GM21825 (cell line): Measurements from ENCODE around the gene SLC24A4.

Experiments
- ATAC-seq: cut with Tn5 transposase; IDR thresholded peaks from one replicate; pipeline ENCODE4 v1.9.1; 2021; ENCODE audit warnings: mild to moderate bottlenecking, moderate library complexity; ENCODE audit not compliant: unreplicated experiment

Gene SLC24A4

GRCh38 chr14:92430686-92431085 lies 107.7 kb downstream of the SLC24A4 start:
- no peak for ATAC-seq

- no peak for ATAC-seq
Measured at GRCh38 chr14:92431199-92431725, 108.3 kb downstream of the SLC24A4 start.

GRCh38 chr14:92433407-92433806 lies 110.4 kb downstream of the SLC24A4 start:
- ATAC-seq = no peak

GRCh38 chr14:92435154-92435553 lies 112.2 kb downstream of the SLC24A4 start:
- no peak for ATAC-seq

GRCh38 chr14:92436115-92436776 lies 113.3 kb downstream of the SLC24A4 start:
- ATAC-seq = no peak

GRCh38 chr14:92437309-92437708 lies 114.3 kb downstream of the SLC24A4 start:
- no peak for ATAC-seq

- ATAC-seq = no peak
Measured at GRCh38 chr14:92437729-92438285, 114.8 kb downstream of the SLC24A4 start.

- no peak for ATAC-seq
Measured at GRCh38 chr14:92439537-92440344, 116.8 kb downstream of the SLC24A4 start.

- ATAC-seq = no peak
Measured at GRCh38 chr14:92440345-92441003, 117.5 kb downstream of the SLC24A4 start.

- ATAC-seq = no peak
Measured at GRCh38 chr14:92441751-92442504, 119.0 kb downstream of the SLC24A4 start.

- ATAC-seq = no peak
Measured at GRCh38 chr14:92443167-92443566, 120.2 kb downstream of the SLC24A4 start.

- ATAC-seq = no peak
Measured at GRCh38 chr14:92443741-92444140, 120.8 kb downstream of the SLC24A4 start.

- ATAC-seq = no peak
Measured at GRCh38 chr14:92446771-92447170, 123.8 kb downstream of the SLC24A4 start.

GRCh38 chr14:92447416-92448197 lies 124.6 kb downstream of the SLC24A4 start:
- no peak for ATAC-seq

- no peak for ATAC-seq
Measured at GRCh38 chr14:92448786-92449185, 125.8 kb downstream of the SLC24A4 start.

- ATAC-seq = no peak
Measured at GRCh38 chr14:92449404-92450181, 126.6 kb downstream of the SLC24A4 start.

GRCh38 chr14:92450351-92451070 lies 127.5 kb downstream of the SLC24A4 start:
- ATAC-seq = no peak

GRCh38 chr14:92451245-92451644 lies 128.3 kb downstream of the SLC24A4 start:
- no peak for ATAC-seq
